SK-N-SH (cell line): Measurements from ENCODE around the gene RAB1A. TPM values are rescaled to one million over a fixed set of nuclear protein-coding genes. Genes with fewer than 3 reads are reported as not detected.

Source experiments
- CTCF ChIA-PET: fragments of 300-600, 350-600 bp; formaldehyde crosslinking; extraction: SDS; loops from one replicate; lab custom pipeline; 2021; lab: Yijun Ruan, JAX
- POLR2A ChIA-PET: fragments of 350-600 bp; sonication (Branson Sonifier 250); formaldehyde crosslinking; extraction: SDS; loops from one replicate; lab custom pipeline; 2020; ENCODE audit warnings: antibody characterized with exemption, inconsistent platforms; lab: Yijun Ruan, JAX
- DNase-seq: peaks from one replicate; pipeline ENCODE4 v3.0.0; 2012
- H2AFZ ChIP-seq: fragments of 200-600 bp; sonication (generic); 2 replicates; pipeline ENCODE4 v1.8.1; 2016; ENCODE audit warnings: antibody characterized with exemption, mild to moderate bottlenecking, low read depth
- H3F3A ChIP-seq: fragments of 200-600 bp; sonication (generic); replicated peaks from 2 replicates; pipeline ENCODE3; 2016; ENCODE audit warnings: antibody characterized with exemption, mild to moderate bottlenecking; ENCODE audit not compliant: insufficient read depth
- H3K27ac ChIP-seq, 2 experiments: fragments of 200-500 bp in 1 of 2; fragments of 200-600 bp in 1 of 2; sonication (Bioruptor generic) in 1 of 2; sonication (generic), shearing (Covaris generic) in 1 of 2; 2 replicates each; pipeline versions ENCODE4 v1.5.1 to v1.6.1; 2014 to 2016; ENCODE audit warnings: low read depth in 2 of 2, inconsistent platforms in 1 of 2, low read length in 1 of 2, mild to moderate bottlenecking in 1 of 2, mixed read lengths in 1 of 2
- H3K27me3 ChIP-seq: fragments of 200-600 bp; sonication (generic), shearing (Covaris generic); 2 replicates; pipeline ENCODE4 v1.6.1; 2016; ENCODE audit warnings: mixed run types; ENCODE audit not compliant: insufficient read depth
- H3K36me3 ChIP-seq, 2 experiments: fragments of 200-500 bp in 1 of 2; fragments of 200-600 bp in 1 of 2; sonication (Bioruptor generic) in 1 of 2; sonication (generic) in 1 of 2; replicated peaks in 1 of 2; 2 replicates each; pipeline versions ENCODE3 to v1.5.1; 2014 to 2016; ENCODE audit warnings: low read length in 1 of 2, mild to moderate bottlenecking in 1 of 2; ENCODE audit not compliant: insufficient read depth in 2 of 2, control insufficient read depth in 1 of 2
- H3K4me1 ChIP-seq, 2 experiments: fragments of 200-500 bp in 1 of 2; fragments of 200-600 bp in 1 of 2; sonication (Bioruptor generic) in 1 of 2; sonication (generic), shearing (Covaris generic) in 1 of 2; 2 replicates each; pipeline versions ENCODE4 v1.5.1 to v1.6.1; 2014 to 2016; ENCODE audit warnings: low read depth in 1 of 2, low read length in 1 of 2, mixed run types in 1 of 2; ENCODE audit not compliant: insufficient read depth in 2 of 2, control insufficient read depth in 1 of 2
- H3K4me2 ChIP-seq: fragments of 200-600 bp; sonication (generic), shearing (Covaris generic); 2 replicates; pipeline ENCODE4 v1.6.1; 2017; ENCODE audit warnings: mixed run types
- H3K4me3 ChIP-seq, 2 experiments: fragments of 200-500 bp in 1 of 2; fragments of 200-600 bp in 1 of 2; sonication (Bioruptor generic) in 1 of 2; sonication (generic), shearing (Covaris generic) in 1 of 2; 2 replicates each; pipeline versions ENCODE4 v1.5.1 to v1.8.1; 2014 to 2016; ENCODE audit warnings: low read depth in 2 of 2, inconsistent platforms in 1 of 2, low read length in 1 of 2, mild to moderate bottlenecking in 1 of 2, mixed read lengths in 1 of 2, moderate library complexity in 1 of 2
- H3K79me2 ChIP-seq: fragments of 200-600 bp; sonication (generic); 2 replicates; pipeline ENCODE4 v1.8.1; 2017; ENCODE audit warnings: mild to moderate bottlenecking; ENCODE audit not compliant: insufficient read depth
- H3K9ac ChIP-seq: fragments of 200-600 bp; sonication (generic); 2 replicates; pipeline ENCODE4 v1.6.1; 2017; ENCODE audit warnings: mixed run types
- H3K9me2 ChIP-seq: fragments of 200-600 bp; sonication (generic); 2 replicates; pipeline ENCODE4 v1.6.1; 2017; ENCODE audit warnings: mixed run types
- H3K9me3 ChIP-seq: fragments of 200-600 bp; sonication (generic); 2 replicates; pipeline ENCODE4 v1.6.1; 2017; ENCODE audit warnings: mixed run types, mild to moderate bottlenecking, moderate library complexity
- H4K20me1 ChIP-seq: fragments of 200-600 bp; sonication (generic); 2 replicates; pipeline ENCODE4 v1.6.1; 2017; ENCODE audit warnings: mild to moderate bottlenecking, mixed run types; ENCODE audit not compliant: insufficient read depth
- CHD2 ChIP-seq: fragments of 150-350 bp; IDR thresholded peaks from 2 replicates; pipeline ENCODE4 v1.6.1; 2018; ENCODE audit warnings: low read length; ENCODE audit not compliant: partially characterized antibody
- CTCF ChIP-seq: fragments of 200-600 bp; sonication (generic); IDR thresholded peaks from 2 replicates; pipeline ENCODE4 v1.6.1; 2017; ENCODE audit warnings: antibody characterized with exemption, mild to moderate bottlenecking, moderate library complexity
- ELF1 ChIP-seq: IDR thresholded peaks from 2 replicates; pipeline ENCODE4 v1.4.0; 2012
- EZH2phosphoT487 ChIP-seq: fragments of 200-600 bp; sonication (generic); IDR thresholded peaks from 2 replicates; pipeline ENCODE4 v1.6.1; 2017; ENCODE audit warnings: low read depth, mixed run types, mild to moderate bottlenecking, antibody characterized with exemption, moderate library complexity, borderline replicate concordance
- FOSL2 ChIP-seq: IDR thresholded peaks from 2 replicates; pipeline ENCODE4 v1.4.0; 2012; ENCODE audit warnings: low read depth, mild to moderate bottlenecking, moderate library complexity, borderline replicate concordance
- FOXJ3 ChIP-seq: sonication (generic); formaldehyde crosslinking; IDR thresholded peaks from 2 replicates; pipeline ENCODE4 v1.5.1; 2020; ENCODE audit warnings: mild to moderate bottlenecking, missing genetic modification reagents
- FOXM1 ChIP-seq: IDR thresholded peaks from 2 replicates; pipeline ENCODE4 v1.4.0; 2012; ENCODE audit warnings: low read depth, mild to moderate bottlenecking
- GABPA ChIP-seq: IDR thresholded peaks from 2 replicates; pipeline ENCODE4 v1.4.0; 2012; ENCODE audit warnings: low read depth, mild to moderate bottlenecking
- GATA2 ChIP-seq: sonication (generic); formaldehyde crosslinking; IDR thresholded peaks from 2 replicates; pipeline ENCODE4 v1.5.0; 2020; ENCODE audit warnings: mild to moderate bottlenecking, missing genetic modification reagents
- MAX ChIP-seq: IDR thresholded peaks from 2 replicates; pipeline ENCODE4 v1.4.0; 2012; ENCODE audit warnings: low read depth
- MEF2A ChIP-seq: IDR thresholded peaks from 2 replicates; pipeline ENCODE4 v1.4.0; 2012; ENCODE audit warnings: low read depth, borderline replicate concordance
- MXI1 ChIP-seq: IDR thresholded peaks from 2 replicates; pipeline ENCODE4 v1.6.1; 2012; ENCODE audit warnings: mild to moderate bottlenecking, low read depth, low read length, improper control_type of control experiment
- POLR2AphosphoS5 ChIP-seq: IDR thresholded peaks from 2 replicates; pipeline ENCODE4 v1.6.1; 2012; ENCODE audit warnings: low read depth, low read length
- SIN3A ChIP-seq: IDR thresholded peaks from 2 replicates; pipeline ENCODE4 v1.6.1; 2012; ENCODE audit warnings: low read depth, mild to moderate bottlenecking, low read length, moderate library complexity, borderline replicate concordance
- SMC3 ChIP-seq: IDR thresholded peaks from 2 replicates; pipeline ENCODE4 v1.6.1; 2012; ENCODE audit warnings: low read depth, low read length, improper control_type of control experiment
- TAF1 ChIP-seq: IDR thresholded peaks from 2 replicates; pipeline ENCODE4 v1.6.1; 2012; ENCODE audit warnings: low read depth, mild to moderate bottlenecking, low read length, moderate library complexity, borderline replicate concordance
- WGBS: methylation state at CpG from one replicate; pipeline ENCODE4 v1.1.6; 2017; ENCODE audit warnings: low lambda C conversion rate; 5-methylcytosine and 5-hydroxymethylcytosine counted together
- polyA plus RNA-seq, 3 experiments: library from polyadenylated mRNA; depleted of rRNA; stranded (reverse); fragments of >200 nt; gene quantifications; 2 replicates each; pipeline ENCODE4 v1.2.3, GENCODE V29; 2012
- TF ChIP-seq, protein P1 (sequence below): IDR thresholded peaks from 2 replicates; pipeline ENCODE4 v1.6.1; 2012; ENCODE audit warnings: mild to moderate bottlenecking, low read depth, low read length, moderate library complexity

RAB1A gene
- polyA plus RNA-seq, 1 of the 3 experiments (the other 2 are of a cell fraction) = 113 TPM

- Histone ChIP-seq H3F3A (peaks cover 4% of the 10 kb centered on the region), H4K20me1 (no peaks in the 10 kb centered on the region), H3K27me3 (no peaks in the 10 kb centered on the region), H3K4me3 (no peak overlapping the region), H3K79me2 (no peaks in the 10 kb centered on the region), H3K9ac (no peak overlapping the region), H3K9me3 (no peaks in the 10 kb centered on the region), H3K9me2 (no peaks in the 10 kb centered on the region), H3K27ac (no peak overlapping the region), H3K4me1 (no peaks in the 10 kb centered on the region), H2AFZ (no peak overlapping the region), H3K4me2 (no peak overlapping the region), H3K36me3 (no peaks in the 10 kb centered on the region)
- ChIA-PET POLR2A (no interaction called here), CTCF (interaction anchor here (1.7 to 2.1 kb wide), 2 partner anchors 28 to 241 kb away, joined by 3 to 5 read pairs; no protein-coding TSS in a partner anchor)
- no peak for DNase-seq
- no peak for TF ChIP-seq MAX
- TF ChIP-seq CHD2 = no peak
- no peak for TF ChIP-seq ELF1
- no peak for TF ChIP-seq GABPA
- no peak for TF ChIP-seq FOXJ3 (CRISPR knock-in tag)
- no peak for TF ChIP-seq TAF1
- TF ChIP-seq GATA2 (CRISPR knock-in tag) = no peak
- TF ChIP-seq, protein P1, sequence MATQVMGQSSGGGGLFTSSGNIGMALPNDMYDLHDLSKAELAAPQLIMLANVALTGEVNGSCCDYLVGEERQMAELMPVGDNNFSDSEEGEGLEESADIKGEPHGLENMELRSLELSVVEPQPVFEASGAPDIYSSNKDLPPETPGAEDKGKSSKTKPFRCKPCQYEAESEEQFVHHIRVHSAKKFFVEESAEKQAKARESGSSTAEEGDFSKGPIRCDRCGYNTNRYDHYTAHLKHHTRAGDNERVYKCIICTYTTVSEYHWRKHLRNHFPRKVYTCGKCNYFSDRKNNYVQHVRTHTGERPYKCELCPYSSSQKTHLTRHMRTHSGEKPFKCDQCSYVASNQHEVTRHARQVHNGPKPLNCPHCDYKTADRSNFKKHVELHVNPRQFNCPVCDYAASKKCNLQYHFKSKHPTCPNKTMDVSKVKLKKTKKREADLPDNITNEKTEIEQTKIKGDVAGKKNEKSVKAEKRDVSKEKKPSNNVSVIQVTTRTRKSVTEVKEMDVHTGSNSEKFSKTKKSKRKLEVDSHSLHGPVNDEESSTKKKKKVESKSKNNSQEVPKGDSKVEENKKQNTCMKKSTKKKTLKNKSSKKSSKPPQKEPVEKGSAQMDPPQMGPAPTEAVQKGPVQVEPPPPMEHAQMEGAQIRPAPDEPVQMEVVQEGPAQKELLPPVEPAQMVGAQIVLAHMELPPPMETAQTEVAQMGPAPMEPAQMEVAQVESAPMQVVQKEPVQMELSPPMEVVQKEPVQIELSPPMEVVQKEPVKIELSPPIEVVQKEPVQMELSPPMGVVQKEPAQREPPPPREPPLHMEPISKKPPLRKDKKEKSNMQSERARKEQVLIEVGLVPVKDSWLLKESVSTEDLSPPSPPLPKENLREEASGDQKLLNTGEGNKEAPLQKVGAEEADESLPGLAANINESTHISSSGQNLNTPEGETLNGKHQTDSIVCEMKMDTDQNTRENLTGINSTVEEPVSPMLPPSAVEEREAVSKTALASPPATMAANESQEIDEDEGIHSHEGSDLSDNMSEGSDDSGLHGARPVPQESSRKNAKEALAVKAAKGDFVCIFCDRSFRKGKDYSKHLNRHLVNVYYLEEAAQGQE = no peak
- no peak for TF ChIP-seq EZH2phosphoT487
- no peak for TF ChIP-seq CTCF
- TF ChIP-seq FOXM1 = no peak
- no peak for TF ChIP-seq FOSL2
- no peak for TF ChIP-seq SIN3A
- no peak for TF ChIP-seq MXI1
- TF ChIP-seq SMC3 = no peak
- TF ChIP-seq POLR2AphosphoS5 = no peak
- TF ChIP-seq MEF2A = no peak
- 88% methylated on average over 6 of the region's 6 CpGs for WGBS
Observed at GRCh38 chr2:65159261-65159660, 29.4 kb upstream of the RAB1A start.
